22Rv1 (cell line): Measurements from ENCODE around the gene MICA.

Experiments used
- H3K27ac ChIP-seq: fragments of 450-650 bp; 2 replicates; pipeline ENCODE4 v1.5.1; 2017
- ZFX ChIP-seq: fragments of 450-650 bp; IDR thresholded peaks from 2 replicates; pipeline ENCODE4 v1.6.1; 2017; ENCODE audit warnings: antibody characterized with exemption, borderline replicate concordance
- TF ChIP-seq, protein P1 (sequence below): fragments of 450-650 bp; IDR thresholded peaks from 2 replicates; pipeline ENCODE4 v1.5.1; 2017; ENCODE audit warnings: mild to moderate bottlenecking

The MICA gene

DNA sequence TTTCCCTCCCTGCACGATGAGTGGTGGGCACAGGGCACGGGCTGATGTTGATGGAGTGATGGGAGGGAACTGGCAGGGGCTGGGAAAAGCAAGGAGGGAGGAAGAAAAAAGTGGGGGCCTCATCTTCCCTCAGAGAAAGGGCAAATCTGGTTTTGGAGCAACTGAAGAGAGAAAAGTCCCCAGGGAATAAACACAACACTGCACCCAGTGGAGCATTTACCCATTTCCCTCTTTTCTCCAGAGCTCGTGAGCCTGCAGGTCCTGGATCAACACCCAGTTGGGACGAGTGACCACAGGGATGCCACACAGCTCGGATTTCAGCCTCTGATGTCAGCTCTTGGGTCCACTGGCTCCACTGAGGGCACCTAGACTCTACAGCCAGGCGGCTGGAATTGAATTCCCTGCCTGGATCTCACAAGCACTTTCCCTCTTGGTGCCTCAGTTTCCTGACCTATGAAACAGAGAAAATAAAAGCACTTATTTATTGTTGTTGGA, 11.4 kb downstream of the MICA start:
- no peak overlapping the region for H3K27ac ChIP-seq
- TF ChIP-seq, protein P1, sequence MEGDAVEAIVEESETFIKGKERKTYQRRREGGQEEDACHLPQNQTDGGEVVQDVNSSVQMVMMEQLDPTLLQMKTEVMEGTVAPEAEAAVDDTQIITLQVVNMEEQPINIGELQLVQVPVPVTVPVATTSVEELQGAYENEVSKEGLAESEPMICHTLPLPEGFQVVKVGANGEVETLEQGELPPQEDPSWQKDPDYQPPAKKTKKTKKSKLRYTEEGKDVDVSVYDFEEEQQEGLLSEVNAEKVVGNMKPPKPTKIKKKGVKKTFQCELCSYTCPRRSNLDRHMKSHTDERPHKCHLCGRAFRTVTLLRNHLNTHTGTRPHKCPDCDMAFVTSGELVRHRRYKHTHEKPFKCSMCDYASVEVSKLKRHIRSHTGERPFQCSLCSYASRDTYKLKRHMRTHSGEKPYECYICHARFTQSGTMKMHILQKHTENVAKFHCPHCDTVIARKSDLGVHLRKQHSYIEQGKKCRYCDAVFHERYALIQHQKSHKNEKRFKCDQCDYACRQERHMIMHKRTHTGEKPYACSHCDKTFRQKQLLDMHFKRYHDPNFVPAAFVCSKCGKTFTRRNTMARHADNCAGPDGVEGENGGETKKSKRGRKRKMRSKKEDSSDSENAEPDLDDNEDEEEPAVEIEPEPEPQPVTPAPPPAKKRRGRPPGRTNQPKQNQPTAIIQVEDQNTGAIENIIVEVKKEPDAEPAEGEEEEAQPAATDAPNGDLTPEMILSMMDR = no peak
- TF ChIP-seq ZFX = no peak

DNA sequence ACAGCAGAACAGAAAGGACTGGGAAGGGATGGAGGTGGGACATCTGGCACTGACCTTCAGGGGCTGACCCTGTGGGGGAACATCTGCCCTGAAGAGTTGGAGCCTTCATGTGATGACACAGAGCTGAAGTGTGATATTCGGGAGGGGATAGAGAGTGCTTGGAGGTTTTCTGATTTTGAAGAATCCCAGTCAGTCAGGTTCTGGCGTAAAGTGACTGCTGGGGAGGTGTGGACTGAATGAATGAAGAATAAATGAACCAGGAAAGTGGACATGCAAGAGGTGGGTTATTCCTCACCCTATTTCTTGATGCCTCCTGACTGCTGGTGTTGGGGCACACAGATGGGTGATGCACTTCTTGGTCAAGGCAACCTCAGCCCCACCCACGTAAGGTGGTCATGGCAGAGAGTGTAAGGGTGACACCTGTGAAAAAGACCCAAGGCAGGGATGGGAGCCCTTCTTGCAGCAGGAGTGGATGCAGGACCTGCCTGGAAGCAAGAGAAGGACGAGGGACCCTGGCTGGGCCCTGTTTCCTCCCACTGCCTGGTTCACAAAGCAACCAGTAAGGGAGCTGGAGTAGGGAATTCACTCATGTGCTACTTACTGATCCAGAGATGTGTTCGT, 13.1 kb downstream of the MICA start:
- TF ChIP-seq, protein P1 = no peak
- TF ChIP-seq ZFX = no peak

DNA sequence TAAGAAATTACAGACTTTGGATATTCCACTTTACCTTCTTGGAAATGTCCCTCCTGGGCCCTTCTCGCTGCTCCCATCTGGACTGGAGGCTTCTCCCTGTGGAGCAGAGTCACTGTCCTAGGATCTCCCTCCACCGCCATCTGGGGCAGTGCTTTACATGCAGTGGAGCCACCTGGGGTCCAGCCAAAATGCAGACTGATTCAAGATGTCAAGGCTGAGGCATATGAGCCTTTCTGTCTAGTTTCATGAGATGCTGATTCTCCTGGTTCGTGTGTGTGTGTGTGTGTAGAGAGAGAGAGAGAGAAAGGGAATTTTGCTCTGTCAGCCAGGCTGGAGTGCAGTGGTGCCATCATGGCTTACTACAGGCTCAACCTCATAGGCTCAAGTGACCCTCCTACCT, 14.9 kb downstream of the MICA start:
- TF ChIP-seq ZFX = no peak
- TF ChIP-seq, protein P1 = no peak
- no peak overlapping the region for H3K27ac ChIP-seq

More for the DNA sequence above, 13.1 kb downstream of the MICA start:
- H3K27ac ChIP-seq = no peak overlapping the region

DNA sequence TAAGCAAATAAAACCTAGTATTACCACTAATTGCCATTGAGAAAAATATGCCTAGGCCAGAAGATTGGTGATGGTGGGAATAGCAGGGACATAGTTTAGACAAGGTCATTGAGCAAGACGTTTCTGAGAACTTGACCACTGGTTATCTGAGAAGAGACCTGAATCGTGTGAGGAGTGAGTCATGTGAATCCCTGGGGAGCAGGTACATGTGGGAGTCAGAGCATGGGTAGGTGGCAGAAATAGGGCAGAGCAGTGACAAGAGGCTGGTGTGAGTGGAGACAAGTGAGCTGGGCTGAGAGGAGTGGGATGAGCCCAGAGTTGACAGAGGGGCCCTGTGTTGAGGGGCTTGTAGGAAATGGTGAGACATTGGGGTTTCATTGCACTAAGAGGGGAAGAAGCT, 16.4 kb downstream of the MICA start:
- TF ChIP-seq, protein P1 = no peak
- no peak for TF ChIP-seq ZFX

DNA sequence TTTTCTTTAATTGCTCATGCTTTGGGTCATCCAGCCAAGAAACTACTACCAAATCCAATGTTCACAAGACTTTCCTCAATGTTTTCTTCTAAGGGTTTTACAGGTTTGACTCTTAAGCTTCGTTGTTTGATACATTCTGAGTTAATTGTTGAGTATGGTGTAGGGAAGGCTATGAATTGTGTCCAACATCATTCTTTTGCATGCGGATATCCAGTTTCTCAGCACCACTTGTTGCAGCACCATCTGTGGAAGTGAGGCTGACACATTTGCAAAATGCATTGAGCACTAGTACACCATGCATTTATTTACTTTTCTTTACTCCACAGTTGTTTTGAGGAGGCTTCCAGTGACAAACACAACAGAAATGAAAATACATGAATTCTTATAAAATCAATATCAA, 17.2 kb downstream of the MICA start:
- no peak overlapping the region for H3K27ac ChIP-seq
- TF ChIP-seq ZFX = no peak
- TF ChIP-seq, protein P1 = no peak

More for the DNA sequence above, 16.4 kb downstream of the MICA start:
- H3K27ac ChIP-seq = no peak overlapping the region

DNA sequence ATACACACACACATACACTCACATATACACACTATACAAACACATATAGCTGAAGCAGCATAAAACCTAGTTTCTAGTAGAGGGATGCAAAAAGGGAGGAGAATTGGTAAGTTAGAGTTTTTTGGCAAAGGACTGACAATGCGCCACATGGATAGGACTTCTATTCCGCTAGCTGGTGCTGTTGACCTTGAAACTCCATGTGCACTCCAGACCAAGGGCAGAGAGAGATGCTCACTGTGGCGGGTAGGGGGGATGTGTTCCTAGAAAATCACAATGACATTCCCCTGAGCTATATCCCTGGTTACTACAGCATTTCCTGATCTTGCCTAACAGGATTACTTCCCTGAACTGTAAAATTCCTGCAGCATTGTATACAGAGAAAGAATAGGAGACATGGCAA, 19.2 kb downstream of the MICA start:
- no peak overlapping the region for H3K27ac ChIP-seq
- TF ChIP-seq ZFX = no peak
- TF ChIP-seq, protein P1 = no peak

DNA sequence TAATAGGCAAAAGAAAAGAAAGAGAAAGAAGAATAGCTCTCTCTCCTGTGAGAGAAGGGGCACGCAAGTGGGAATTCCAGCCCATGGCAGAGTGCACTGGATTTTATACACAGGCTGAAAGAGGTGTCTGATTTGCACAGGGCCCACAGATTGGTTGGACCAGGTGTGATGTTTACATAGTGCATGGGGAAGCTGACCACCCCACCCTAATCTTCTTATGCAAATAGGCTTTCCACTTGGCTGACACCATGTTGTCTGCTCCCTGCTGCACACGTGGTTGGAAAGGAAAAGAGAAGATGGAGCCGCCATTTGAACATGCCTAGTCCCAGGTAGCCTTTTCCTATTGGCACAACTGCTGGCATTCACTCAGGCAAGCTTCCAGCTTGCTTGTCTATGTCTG, 20.2 kb downstream of the MICA start:
- H3K27ac ChIP-seq = no peak overlapping the region
- TF ChIP-seq, protein P1 = no peak
- no peak for TF ChIP-seq ZFX
